Measurements from ENCODE around the gene BASP1. TPM values are rescaled to one million over a fixed set of nuclear protein-coding genes. Genes with fewer than 3 reads are reported as not detected.
"Not testable (repeated sequence)": the region's sequence is repeated elsewhere in the genome, so short reads cannot be mapped to it uniquely, and the experiment has no call there.

Gene BASP1
- total RNA-seq, 2 donors from 2014 or later, result 0.48 to 1.3 TPM

DNA sequence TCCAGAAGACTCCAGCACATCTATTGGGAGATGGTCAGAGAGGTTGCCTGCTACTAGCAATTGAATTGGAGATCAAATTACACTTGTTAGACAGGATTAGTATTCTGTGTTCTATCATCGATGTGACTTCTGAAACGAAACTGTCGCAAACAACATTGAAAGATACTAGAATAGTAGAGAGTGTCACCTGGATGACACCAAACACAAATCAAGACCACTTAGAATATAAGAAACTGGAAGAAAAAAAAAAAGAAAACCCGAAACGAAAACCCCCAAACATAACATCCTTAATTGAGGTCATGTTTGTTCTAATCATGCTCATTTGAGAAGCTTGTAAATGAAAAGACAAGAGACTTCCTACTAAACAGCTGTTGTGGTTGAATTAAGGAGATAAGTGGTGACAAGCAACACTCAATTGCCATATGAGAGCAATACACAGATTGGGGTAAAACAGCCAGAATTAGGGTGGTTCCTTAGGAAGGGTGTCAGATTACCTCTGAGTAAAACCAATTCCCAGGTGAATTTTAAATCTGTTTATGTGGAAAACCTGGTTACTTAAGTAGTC lies 97.6 kb downstream of the BASP1 start:
- no peaks in the 10 kb centered on the region for H3K36me3 Mint-ChIP-seq (ENCODE audit: low read depth)
- H3K27me3 Mint-ChIP-seq, result no peaks in the 10 kb centered on the region
- no peak for ATAC-seq (replicated peaks)
- peaks cover 8% of the 10 kb centered on the region for H3K9me3 Mint-ChIP-seq
- no peaks in the 10 kb centered on the region for H3K4me1 Mint-ChIP-seq
- no peak overlapping the region for H3K27ac Mint-ChIP-seq
- H3K4me3 Mint-ChIP-seq, result no peak overlapping the region

DNA sequence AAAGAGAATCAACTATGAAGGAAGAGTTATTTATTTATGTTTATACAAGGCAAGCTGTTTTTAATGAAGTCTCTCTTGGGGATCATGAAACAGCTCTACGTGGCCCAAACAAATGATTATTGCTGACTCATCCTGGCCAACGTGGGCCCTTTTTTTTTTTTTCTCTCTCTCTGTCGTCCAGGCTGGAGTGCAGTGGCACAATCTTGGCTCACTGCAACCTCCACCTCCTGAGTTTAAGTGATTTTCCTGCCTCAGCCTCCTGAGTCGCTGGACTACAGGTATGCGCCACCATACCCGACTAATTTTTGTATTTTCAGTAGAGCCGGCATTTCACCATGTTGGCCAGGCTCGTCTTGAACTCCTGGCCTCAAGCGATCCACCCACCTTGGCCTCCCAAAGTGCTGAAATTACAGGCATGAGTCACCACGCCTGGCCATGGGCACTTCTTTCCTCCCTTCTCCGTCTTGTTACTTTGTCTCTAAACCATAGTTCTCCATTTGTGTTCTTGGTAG lies 98.3 kb downstream of the BASP1 start:
- Mint-ChIP-seq H3K4me1 (no peaks in the 10 kb centered on the region), H3K27me3 (no peaks in the 10 kb centered on the region), H3K36me3 (ENCODE audit: low read depth) (no peaks in the 10 kb centered on the region), H3K4me3 (no peak overlapping the region), H3K27ac (no peak overlapping the region), H3K9me3 (peaks cover 8% of the 10 kb centered on the region)
- ATAC-seq (replicated peaks), result no peak

DNA sequence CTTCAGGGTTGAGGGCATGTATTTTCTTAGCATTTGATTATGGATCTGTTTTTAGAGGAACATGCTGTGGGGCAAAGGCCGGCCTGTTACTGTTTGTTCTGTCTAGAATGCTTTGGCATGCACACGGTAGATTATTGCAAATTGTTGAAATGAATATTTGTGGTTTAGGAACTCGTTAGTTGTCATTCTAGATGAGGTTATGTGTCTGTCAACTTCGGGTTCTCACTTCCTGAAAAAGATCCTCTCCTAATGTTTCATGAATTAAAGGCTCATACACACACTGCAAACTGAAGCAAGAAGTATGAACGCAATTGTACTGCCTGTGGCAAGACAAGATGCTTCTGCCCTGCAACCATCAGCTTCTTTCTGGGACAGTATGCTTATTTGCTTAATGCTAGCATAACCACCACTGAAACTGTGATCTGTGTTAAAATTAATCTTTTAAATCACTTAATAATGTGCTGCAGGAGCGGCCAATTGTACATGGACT lies 99.6 kb downstream of the BASP1 start:
- Mint-ChIP-seq H3K4me1 (no peaks in the 10 kb centered on the region), H3K4me3 (no peak overlapping the region), H3K27ac (no peak overlapping the region), H3K36me3 (ENCODE audit: low read depth) (no peaks in the 10 kb centered on the region), H3K27me3 (no peaks in the 10 kb centered on the region), H3K9me3 (peaks cover 8% of the 10 kb centered on the region)
- ATAC-seq (replicated peaks), result no peak

DNA sequence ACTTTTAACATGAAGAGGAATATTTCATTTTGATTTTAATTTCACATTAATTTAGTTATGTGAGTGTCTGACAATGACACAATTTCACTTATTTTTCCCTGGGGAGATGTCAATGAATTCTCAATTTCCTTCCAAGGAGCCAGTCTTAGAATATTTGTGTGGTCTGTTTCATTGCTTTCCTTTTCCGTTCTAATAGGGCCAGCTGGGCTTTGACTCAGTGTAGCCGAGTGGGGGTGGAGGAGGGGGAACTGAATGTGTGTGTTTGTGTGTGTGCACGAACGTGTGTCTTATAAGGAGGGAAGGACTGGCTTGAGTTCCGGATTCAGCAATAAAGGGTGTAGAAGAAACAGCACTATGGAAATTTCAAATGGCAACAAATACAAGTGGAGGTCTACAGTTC lies 100.0 kb downstream of the BASP1 start:
- no peak for ATAC-seq (replicated peaks)
- Mint-ChIP-seq H3K27ac (no peak overlapping the region), H3K4me3 (no peak overlapping the region), H3K27me3 (no peaks in the 10 kb centered on the region), H3K36me3 (ENCODE audit: low read depth) (no peaks in the 10 kb centered on the region), H3K4me1 (no peaks in the 10 kb centered on the region), H3K9me3 (peaks cover 8% of the 10 kb centered on the region)

DNA sequence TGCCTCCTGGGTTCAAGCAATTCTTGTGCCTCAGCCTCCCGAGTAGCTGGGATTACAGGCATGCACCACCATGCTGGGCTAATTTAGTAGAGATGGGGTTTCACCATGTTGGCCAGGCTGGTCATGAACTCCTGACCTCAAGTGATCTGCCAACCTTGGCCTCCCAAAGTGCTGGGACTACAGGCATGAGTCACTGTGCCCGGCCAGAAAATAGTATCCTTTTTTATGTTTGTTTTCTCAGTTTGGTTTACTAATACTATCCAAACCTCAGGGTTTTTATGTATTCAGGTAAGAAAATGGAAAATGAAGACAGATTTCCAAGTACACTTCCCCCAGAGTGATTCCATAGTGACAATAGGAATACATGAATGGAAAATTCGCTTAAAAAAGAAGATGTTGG lies 101.7 kb downstream of the BASP1 start:
- H3K4me3 Mint-ChIP-seq; H3K27me3 Mint-ChIP-seq; ATAC-seq (replicated peaks); H3K36me3 Mint-ChIP-seq (ENCODE audit: low read depth); H3K4me1 Mint-ChIP-seq; H3K27ac Mint-ChIP-seq: not testable (repeated sequence)
- peaks cover 12% of the 10 kb centered on the region for H3K9me3 Mint-ChIP-seq

DNA sequence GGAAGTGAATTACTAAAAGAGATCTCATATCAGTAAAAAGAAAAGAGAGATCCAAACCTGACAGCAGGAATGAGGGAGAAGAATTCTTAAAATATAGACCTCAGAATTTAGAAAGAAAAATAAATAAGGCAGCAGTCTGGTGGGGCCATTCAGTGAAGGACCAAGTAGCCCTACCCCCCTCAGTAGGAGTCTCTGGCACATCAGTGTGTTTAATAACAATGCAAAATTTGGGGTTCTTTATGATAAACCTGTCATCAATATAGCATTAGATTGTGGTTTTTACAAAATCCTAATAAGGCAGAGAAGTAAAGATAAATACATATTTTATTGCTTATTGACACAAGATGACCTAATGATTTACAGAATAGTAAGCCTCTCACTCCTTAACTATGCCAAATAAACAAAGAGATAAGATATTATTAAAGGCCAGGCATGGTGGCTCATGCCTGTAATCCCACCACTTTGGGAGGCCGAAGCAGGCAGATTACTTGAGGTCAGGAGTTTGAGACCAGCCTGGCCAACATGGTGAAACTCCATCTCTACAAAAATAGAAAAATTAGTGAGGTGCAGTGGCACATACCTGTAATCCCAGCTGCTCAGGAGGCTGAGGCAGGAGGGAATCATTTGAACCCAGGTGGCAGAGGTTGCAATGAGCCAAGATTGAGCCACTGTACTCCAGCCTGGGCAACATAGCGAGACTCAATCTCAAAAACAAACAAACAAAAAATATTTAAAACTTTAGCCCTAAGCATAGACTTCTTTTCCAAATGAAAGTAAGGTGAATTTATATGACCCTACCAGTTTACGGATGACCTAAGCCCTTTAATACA lies 108.6 kb downstream of the BASP1 start:
- no peaks in the 10 kb centered on the region for H3K36me3 Mint-ChIP-seq (ENCODE audit: low read depth)
- peaks cover 13% of the 10 kb centered on the region for H3K9me3 Mint-ChIP-seq
- no peak overlapping the region for H3K4me3 Mint-ChIP-seq
- H3K27ac Mint-ChIP-seq, result no peak overlapping the region
- ATAC-seq (replicated peaks), result no peak
- no peaks in the 10 kb centered on the region for H3K27me3 Mint-ChIP-seq
- H3K4me1 Mint-ChIP-seq, result no peaks in the 10 kb centered on the region
